Measurements from ENCODE around the gene SNX25.

DNA sequence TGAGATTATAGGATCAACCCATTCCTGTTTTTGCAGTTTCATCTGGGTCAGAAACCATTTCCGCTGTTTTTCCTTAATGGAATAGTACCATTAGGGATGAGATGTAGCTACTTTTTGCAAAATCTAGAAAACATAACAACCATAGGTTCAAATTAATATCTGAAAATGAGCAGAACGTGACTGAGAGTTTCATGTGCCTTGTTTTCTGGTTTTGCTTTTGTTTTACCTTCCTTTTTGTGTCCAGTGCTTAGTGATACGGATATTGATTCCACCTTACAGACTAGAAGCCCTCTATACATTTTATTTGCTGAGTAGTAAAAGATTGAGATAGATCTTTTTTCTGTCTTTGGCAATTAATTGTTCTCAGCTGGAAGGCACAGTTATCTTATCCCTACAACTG, 46.5 kb downstream of the SNX25 start:
- TF ChIP-seq, protein P1, sequence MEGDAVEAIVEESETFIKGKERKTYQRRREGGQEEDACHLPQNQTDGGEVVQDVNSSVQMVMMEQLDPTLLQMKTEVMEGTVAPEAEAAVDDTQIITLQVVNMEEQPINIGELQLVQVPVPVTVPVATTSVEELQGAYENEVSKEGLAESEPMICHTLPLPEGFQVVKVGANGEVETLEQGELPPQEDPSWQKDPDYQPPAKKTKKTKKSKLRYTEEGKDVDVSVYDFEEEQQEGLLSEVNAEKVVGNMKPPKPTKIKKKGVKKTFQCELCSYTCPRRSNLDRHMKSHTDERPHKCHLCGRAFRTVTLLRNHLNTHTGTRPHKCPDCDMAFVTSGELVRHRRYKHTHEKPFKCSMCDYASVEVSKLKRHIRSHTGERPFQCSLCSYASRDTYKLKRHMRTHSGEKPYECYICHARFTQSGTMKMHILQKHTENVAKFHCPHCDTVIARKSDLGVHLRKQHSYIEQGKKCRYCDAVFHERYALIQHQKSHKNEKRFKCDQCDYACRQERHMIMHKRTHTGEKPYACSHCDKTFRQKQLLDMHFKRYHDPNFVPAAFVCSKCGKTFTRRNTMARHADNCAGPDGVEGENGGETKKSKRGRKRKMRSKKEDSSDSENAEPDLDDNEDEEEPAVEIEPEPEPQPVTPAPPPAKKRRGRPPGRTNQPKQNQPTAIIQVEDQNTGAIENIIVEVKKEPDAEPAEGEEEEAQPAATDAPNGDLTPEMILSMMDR (IDR thresholded peaks at IDR 0.05; ENCODE audit: low read depth, low read length, poor library complexity, severe bottlenecking), result no peak
- no peak for TF ChIP-seq EZH2phosphoT487 (IDR thresholded peaks at IDR 0.05; ENCODE audit: borderline replicate concordance, low read length)
